CD4-positive, alpha-beta T cell treated with Interferon gamma for 1 hour (primary cell): Measurements from ENCODE around the gene RNF214.
"Not testable (repeated sequence)": the region's sequence is repeated elsewhere in the genome, so short reads cannot be mapped to it uniquely, and the experiment has no call there.

Experiments used
- DNase-seq: peaks from one replicate; pipeline ENCODE4 v3.0.0-alpha.2; 2020

RNF214 gene

DNA sequence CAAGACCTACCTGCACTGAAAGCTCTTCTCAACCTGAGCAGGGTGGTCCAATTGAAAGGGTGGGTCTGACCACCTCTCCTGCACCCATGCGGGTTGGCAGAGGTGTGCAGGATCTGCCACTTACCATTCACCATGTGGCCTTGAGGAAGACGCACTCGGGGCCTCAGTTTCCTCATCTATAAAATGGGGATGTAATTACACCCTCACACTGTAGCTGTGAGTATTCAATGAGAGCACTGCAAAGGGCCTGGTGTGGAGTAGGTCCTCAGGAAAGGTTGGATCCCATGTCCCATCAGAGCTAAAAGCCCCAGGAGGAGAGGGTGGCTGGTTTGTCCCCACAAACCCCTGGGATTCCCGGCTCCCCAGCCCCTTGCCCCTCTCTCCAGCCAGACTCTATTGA is 33.9 kb upstream of the RNF214 start:
- DNase-seq, result no peak

DNA sequence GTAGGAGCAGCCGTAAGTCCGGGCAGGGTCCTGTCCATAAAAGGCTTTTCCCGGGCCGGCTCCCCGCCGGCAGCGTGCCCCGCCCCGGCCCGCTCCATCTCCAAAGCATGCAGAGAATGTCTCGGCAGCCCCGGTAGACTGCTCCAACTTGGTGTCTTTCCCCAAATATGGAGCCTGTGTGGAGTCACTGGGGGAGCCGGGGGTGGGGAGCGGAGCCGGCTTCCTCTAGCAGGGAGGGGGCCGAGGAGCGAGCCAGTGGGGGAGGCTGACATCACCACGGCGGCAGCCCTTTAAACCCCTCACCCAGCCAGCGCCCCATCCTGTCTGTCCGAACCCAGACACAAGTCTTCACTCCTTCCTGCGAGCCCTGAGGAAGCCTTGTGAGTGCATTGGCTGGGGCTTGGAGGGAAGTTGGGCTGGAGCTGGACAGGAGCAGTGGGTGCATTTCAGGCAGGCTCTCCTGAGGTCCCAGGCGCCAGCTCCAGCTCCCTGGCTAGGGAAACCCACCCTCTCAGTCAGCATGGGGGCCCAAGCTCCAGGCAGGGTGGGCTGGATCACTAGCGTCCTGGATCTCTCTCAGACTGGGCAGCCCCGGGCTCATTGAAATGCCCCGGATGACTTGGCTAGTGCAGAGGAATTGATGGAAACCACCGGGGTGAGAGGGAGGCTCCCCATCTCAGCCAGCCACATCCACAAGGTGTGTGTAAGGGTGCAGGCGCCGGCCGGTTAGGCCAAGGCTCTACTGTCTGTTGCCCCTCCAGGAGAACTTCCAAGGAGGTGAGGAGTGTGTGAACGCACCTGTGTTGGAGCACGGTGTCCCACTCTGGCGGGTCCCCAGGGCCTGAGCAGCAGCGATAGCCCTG is 33.2 kb upstream of the RNF214 start, which contains the start of gene TAGLN:
Gene TAGLN (plus strand): TSS at position 318 of the 863 bp plus-strand sequence. CDS start 3,644 bp downstream, outside the sequence.
- DNase-seq, result no peak

DNA sequence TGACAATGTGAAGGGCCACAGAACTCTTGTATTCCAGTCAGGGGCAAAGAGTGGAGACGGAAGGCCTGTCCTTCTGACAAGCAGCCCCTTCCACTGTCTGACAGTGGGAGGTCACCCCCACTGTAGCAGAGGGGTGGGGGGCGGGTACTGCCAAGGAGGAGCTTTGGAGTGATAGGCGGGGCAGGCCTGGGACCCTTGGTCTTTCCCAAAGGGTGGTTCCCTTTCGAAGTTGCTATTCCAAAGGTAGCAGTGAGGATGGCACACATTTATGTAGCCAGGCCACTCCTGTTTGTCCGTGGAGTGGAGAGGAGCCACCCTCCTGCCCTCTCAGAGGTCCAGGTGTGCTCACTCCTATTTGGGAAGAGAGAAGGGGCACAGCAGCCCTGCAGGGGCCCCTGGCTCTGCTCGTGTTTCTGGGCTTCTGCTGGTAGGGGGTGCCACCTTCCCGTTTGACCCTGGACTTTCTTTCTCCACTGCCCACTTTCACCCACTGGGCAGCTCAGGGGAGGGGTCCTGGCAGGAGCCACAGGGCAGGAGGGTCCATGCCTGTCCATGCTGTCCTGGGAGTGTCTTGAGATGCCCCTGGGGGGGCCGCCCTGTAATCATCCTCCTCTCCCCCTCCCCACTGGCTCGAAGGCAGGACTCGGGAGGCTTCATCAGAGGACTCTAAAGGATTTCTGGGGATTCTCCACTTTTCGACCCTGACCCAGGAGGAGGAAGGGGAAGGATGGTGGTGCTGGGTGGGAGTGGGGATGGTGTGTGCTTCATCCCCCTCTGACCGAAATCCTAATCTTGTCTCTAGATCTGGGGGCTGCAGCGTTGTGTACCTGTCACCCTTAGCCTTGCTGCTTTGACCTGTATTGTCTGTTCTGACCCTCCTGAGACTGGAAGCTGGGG is 32.3 kb upstream of the RNF214 start:
- DNase-seq, result no peak

DNA sequence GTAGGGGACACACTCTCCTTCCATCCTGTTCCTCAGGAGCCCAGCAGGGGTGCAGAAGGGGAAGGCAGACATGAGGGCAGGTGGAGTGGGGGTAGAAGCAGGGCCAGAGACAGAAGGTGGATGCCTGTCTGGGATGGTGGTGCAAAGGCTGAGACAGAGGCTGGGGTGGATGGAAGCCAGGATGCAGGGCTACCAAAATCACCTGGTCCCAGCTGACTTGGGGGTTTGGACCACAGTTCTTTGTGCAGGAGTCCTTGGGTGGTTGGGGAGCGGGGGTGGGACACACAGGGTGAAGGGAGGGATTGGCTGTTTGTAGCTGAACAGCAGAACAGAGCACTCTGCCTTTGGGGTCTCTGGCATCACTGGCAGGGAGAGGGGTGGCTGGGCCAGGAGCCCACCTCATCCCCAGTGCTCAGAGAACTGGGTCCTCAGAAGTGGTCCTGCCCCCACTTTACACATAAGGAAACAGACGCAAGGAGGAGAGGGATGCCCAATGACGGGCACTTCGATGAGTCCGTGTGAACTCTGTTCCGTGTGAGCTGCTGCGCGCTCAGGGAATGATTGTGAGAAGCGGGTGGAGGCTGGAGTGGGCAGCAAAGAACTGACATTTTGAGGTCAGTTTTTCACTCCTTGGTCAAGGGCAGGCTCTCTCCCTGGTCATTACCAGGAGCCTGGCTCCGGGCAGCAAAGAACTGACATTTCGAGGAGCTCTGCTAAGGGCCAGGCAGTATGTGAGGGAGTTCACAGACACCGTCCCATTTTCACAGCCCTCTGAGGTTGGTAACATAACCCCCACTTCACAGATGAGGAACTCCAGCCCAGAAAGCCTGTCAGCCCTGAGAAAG is 31.4 kb upstream of the RNF214 start:
- DNase-seq, result no peak

DNA sequence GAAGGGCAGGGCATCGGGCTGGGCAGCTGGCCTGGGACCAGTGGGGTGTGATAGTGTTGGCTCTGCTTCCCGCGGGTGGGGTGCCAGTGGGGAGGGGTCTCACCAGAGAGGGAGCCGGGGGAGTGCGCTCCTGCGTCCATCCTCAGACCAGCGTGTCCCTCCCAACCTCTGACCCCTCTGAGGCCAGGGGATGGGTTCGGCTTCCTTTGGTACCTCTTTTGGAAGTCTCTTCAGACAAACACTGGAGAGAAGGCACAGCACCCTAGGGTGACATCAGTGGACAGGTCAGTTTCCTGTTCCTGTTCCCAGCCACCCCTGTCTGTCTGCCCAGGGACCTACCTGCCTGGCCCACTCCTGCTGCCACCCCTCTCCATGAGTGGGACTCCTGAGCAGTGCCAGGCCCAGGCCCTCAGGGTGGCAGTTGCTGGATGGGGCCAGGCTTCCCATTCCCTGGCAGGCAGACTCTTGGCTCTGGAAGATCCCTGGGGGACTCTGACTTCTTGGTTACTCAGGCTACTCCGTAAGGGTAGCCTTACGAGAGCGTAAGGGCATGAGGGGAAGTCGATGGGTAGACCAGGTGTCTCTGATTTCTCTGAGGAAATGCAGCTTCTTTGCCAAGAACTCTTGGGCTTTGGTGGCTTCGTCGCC is 30.7 kb upstream of the RNF214 start:
- no peak for DNase-seq

DNA sequence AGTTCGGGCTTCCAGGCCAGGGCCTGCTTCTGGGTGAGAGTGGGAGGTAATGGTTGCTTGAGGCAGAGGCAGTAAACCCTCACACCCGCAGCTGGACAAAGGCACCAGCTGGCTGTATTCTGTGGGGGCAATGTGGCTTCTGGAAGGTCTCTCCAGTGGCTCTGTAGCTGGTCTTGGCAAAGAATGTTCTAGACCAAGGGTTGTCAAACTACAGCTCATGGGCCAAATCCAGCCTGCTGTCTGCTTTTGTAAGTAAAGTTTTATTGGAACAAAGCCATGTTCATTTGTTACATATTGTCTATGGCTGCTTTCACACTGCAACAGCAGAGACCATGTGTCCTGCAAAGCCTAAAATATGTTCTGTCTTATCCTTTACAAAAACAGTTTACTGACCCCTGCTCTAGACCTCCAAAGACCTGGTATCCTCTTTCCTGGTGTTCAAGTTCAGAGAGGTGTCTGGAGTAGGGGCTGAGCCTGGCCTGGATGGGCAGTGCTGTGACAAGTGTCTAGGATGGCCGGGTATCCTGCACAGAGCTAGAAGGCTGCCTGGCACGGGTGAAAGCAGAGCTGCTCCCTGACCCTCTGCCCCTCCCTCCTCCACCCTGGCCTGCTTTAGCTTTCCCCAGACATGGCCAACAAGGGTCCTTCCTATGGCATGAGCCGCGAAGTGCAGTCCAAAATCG is 29.9 kb upstream of the RNF214 start:
- DNase-seq, result no peak

DNA sequence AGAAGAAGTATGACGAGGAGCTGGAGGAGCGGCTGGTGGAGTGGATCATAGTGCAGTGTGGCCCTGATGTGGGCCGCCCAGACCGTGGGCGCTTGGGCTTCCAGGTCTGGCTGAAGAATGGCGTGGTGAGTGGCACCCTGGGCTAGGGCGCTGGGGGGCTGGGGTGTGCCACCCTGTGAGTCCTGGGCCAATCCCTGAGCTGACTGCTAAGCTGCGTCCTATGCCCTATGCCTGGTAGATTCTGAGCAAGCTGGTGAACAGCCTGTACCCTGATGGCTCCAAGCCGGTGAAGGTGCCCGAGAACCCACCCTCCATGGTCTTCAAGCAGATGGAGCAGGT is 29.4 kb upstream of the RNF214 start:
- DNase-seq, result no peak

DNA sequence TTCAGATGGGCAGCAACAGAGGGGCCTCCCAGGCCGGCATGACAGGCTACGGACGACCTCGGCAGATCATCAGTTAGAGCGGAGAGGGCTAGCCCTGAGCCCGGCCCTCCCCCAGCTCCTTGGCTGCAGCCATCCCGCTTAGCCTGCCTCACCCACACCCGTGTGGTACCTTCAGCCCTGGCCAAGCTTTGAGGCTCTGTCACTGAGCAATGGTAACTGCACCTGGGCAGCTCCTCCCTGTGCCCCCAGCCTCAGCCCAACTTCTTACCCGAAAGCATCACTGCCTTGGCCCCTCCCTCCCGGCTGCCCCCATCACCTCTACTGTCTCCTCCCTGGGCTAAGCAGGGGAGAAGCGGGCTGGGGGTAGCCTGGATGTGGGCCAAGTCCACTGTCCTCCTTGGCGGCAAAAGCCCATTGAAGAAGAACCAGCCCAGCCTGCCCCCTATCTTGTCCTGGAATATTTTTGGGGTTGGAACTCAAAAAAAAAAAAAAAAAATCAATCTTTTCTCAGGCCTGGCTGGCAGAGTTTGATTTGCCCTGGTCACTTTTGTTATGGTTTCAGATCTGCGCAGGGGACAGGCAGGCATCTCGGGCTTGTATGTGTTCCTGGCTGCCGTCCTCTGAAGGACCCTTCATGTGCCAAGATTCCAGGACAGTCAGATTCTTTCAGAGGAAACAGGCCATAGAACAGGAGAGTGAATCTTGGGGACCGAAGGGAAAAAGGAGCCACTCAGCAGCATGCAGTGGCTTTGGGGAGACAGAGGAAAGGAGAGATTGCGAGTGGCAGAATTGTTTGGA is 28.0 kb upstream of the RNF214 start:
- DNase-seq, result no peak

DNA sequence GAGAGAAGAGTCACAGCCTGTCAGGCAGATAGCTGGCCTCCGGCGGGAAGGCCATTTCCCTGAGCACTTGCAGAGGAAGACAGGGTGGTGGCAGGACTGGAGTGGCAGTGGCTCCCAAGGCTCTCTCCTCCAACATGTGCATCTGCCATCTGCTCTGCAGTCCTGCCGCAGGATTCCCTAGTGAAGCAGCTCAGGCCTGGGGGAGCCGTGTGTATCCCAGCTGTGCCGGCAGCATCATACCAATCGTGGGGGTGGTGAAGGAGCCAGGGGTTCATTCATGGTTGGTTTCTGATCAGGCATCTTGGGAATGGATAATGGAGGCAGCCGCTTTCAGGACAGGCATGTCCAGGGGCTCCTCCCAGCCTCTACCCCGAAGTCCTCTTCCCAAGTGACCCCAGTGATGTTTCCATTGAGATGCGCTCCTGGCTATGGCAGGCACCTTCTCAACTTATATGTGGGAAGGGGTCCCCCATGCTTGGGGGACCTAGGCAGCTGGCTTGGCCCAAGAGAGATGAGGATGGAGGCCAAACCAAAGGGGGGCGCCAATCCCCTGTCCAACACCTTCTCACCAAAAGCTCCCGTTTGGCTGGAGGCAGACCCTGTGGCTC is 27.2 kb upstream of the RNF214 start:
- DNase-seq, result no peak

DNA sequence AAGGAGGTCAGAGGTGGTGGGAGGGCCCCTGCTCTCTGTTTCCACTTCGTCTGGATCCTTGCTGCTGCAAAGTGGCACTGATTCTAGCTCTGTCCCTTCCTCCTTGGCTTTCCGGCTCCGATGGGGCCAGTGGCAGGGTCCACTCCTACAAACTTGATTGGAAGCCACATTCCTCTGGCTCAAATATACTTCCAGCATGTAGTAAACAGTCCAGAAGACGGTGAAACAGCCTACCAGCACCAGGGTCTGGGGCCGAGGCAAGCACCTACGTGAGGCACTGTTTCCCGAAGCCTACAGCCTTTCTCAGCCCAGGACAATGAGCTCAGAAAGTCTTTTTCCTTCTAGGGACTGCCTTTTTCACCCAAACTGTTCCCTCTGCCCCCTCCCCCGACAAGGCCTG is 26.4 kb upstream of the RNF214 start:
- not testable (repeated sequence) for DNase-seq

DNA sequence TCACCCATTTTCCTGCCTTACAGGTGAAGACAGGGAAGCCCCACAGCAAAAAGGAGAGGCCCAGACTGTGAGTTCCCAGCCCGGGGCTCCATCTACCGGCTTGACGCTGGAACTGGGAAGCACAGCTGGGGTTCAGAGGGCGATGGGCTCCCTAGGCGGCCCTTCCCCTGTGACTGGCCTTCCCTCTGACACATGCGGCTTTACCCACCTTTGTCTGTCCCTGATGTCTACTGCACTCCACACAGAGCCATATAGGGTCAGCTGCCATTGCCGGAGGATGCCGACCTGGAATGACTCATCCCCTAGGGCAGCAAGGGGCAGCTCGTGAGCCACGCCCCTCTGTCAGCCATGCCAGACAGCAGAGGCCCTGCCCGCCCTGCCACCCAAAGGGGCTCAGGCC is 25.6 kb upstream of the RNF214 start:
- not testable (repeated sequence) for DNase-seq

DNA sequence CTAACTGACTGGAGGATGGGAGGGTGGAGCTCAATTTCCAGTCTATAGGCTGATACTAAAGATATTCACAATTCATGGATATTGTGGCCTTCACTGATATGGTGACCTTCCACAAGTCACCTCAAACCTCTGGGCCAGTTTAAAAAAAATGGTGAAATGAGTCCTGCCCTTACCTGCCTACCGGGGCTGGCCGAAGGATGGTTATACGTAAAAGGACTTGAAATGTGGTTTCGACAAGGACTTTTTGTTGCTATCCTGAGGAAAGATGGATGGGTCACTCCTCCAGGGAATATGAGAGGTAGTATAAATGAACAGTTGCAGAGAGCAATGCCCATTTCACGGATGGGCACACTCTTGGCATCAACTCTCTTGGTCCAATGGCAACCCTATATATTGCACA is 25.0 kb upstream of the RNF214 start:
- not testable (repeated sequence) for DNase-seq

DNA sequence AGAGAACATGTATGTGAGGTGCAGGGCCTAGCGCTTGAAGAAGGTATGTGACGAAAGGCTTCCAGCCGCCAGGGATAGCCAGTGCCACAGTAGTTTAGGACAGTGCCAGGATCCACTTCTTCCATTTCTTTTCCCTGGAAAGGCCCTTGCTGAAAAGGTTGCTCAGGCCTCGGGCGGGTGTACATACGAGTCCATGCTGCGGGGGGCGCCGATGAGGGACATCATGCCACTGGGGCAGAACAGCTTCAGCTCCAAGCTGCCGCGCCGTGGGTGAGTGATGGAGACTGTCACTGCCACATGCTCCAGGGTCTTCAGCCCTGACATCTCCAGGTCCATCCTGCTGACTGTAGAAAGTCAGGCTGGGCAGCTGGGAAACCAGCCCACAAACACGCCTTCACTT is 23.8 kb upstream of the RNF214 start:
- not testable (repeated sequence) for DNase-seq

DNA sequence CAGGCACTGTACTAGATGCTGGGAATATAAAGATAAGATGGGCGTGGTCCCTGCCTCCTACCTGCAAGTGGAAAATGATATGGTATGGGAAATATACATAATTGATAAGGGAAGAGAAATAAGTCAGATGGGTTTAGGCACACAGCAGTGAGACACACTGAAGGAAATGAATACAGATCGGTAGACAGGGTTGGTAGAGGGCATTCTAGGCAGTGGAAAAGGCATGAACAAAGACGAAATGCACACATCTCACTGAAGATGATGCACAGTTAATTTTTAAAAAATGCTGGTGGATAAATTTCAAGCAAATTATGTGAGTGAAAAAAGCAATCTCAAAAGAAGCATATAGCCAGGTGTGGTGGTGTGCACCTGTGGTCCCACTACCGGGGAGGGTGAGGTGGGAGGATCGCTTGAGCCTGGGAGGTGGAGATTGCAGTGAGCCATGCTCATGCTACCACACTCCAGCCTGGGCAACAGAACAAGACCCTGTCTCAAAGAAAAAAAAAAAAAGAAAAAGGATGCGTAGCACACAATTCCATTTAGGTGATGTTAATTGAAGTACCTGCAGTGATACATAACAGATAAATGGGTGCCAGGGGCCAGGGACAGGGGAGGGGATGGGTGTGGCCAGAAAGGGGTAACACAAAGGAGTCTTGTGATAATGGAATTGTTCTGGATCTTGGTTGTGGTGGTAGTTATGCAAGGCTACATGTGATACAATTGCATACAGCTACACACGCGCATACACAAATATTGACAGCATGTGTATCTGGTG is 22.9 kb upstream of the RNF214 start:
- not testable (repeated sequence) for DNase-seq

DNA sequence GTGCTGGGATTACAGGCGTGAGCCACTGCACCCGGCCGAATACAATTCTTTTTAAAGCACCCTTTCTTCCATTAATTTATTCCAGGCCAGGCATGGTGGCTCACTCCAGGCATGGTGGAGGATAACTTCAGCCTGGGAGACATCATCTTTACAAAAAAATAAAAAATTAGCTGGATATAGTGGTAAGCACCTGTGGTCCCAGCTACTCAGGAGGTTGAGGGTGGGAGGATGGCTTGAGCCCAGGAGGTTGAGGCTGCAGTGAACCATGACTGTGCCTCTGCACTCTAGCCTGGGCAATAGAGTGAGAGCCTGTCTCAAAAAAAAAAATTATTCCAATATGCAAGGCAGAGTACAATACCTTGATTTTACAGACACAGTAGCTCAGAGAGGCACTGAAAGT is 21.9 kb upstream of the RNF214 start:
- no peak for DNase-seq

DNA sequence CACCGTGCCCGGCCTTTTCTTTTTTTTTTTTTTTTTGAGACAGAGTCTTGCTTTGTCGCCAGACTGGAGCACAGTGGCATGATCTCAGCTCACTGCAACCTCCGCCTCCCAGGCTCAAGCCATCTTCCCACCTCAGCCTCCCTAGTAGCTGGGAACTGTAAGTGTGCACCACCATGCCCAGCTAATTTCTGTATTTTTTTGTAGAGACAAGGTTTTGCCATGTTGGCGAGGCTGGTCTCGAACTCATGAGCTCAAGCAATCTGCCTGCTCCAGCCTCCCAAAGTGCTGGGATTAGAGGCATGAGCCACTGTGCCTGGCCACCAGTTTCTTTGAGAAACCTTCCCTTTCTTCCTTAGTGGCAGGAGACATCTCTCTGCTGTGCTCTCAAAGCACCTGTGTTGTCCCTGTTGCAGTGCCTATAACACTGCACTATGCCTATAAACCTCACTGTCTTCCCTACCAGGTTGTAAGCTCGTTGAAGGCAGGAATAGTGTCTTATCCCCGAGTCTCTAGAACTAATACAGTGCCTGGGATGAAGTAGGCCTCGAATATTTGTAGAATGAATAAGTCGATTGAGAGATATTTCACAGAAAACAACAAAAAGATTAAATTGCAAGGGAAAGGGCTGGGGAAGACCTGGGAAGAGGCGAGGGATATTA is 19.6 kb upstream of the RNF214 start:
- no peak for DNase-seq

DNA sequence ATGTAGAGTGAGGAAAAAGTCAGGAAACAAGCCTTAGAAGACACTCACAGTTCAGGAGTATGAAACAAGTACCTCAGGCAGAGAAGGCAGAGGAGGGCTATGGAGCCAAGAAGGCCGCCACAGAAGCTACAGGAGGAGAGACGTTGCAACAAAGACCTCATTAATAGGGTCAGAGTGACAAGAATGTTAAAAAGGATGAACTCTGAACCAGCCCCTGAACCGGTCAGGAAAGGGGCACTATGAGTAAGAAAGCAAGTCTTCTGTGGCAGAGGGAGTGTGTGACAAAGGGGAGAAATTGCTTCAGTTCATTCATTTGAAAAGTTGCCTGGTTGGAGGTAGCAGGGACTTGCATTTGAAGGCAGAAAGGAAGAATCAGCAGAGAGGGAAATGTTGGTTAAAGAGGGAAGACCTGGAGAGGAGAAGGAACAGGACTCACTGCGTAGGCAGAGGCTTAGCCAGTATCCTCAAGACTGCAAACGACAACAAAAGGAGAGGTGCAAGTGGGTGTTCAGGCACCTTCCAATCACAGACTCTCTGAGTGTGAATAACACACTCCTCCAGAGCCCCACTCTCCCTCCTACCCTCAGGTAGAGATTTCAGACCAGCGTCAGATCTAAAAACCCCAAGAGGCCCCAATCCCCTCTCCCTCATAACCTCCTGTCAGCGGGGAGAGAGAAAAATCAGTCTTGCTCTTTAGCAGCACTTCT is 17.9 kb upstream of the RNF214 start:
- DNase-seq, result no peak
